GM18499 (cell line): ENCODE data around the gene PAPOLA.

ENCODE experiments used
- ATAC-seq: cut with Tn5 transposase; IDR thresholded peaks from one replicate; pipeline ENCODE4 v1.9.1; 2021; ENCODE audit warnings: moderate number of reproducible peaks; ENCODE audit not compliant: insufficient read depth, unreplicated experiment

The PAPOLA gene

DNA sequence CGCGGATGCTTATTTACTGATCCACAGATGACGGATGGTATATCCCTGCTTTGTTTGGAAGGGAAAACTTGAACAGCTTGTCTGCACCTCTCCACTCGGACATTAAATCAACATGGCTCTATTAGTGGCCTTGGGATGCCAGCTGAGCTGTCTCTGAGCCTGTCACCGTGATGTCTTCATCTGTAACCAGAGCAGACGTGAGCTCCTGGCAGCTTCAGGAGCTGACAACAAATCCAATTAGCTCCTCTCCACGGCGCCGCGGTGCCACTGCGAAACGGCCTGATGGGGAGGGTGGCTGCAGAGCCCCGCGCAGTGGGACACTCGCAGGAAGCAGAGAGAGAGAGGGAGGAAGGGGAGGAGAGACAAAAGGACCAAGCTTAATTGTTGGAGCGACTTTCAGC lies 112.3 kb downstream of the PAPOLA start:
- no peak for ATAC-seq

DNA sequence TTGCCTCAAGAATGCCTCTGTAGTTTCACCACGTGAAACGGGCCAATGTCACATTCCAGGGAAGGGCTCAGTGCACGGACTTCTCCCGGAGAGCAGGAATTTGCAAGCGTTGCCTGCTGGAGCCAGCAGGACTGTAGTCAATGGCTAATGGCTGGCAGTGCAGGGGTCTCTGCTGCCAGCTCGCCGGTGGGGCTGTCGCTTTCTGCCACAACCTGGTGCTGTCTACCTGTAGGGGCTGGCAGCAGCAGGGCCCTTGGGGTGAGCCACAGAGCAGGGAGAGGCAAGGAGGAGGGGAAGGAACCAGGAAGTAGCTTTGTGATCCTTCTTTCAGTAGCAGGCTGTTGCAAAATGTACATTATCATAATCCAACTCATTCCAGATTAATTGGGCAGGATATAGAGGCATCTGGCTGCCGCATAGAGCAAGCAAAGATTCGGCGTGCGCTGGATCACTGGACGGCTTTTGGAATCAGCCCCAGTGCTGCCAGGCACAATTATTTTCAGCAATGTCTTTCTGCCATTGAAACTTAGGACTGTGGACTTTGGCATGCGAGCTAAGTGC lies 114.1 kb downstream of the PAPOLA start:
- no peak for ATAC-seq
